HL-60 (cell line): Measurements from ENCODE around the gene ZNF652.

Source experiments
- DNase-seq, 2 experiments: peaks; one replicate each; pipeline ENCODE4 v3.0.0-alpha.2; 2010 to 2020; ENCODE audit warnings: low read depth in 1 of 2, low spot score in 1 of 2
- H3K27ac ChIP-seq: fragments of 250-450 bp; sonication (Bioruptor Pico); replicated peaks from 2 replicates; pipeline ENCODE4 v1.5.1; 2020; ENCODE audit warnings: mild to moderate bottlenecking, moderate library complexity
- H3K27me3 ChIP-seq: fragments of 250-450 bp; sonication (Bioruptor Pico); 2 replicates; pipeline ENCODE4 v1.5.1; 2021; ENCODE audit warnings: mild to moderate bottlenecking, moderate library complexity; ENCODE audit not compliant: insufficient read depth, poor library complexity, severe bottlenecking
- H3K4me3 ChIP-seq: replicated peaks from 2 replicates; pipeline ENCODE4 v1.5.1; 2011; ENCODE audit warnings: mild to moderate bottlenecking, control low read depth, low read length; ENCODE audit not compliant: insufficient read depth
- CTCF ChIP-seq: IDR thresholded peaks from one replicate; pipeline ENCODE4 v1.5.1; 2011; ENCODE audit warnings: low read length, control low read depth, inconsistent platforms; ENCODE audit not compliant: insufficient read depth
- GABPA ChIP-seq: IDR thresholded peaks from 2 replicates; pipeline ENCODE4 v1.6.1; 2012; ENCODE audit warnings: low read depth
- POLR2AphosphoS5 ChIP-seq: IDR thresholded peaks from 2 replicates; pipeline ENCODE4 v1.6.1; 2012; ENCODE audit warnings: low read depth
- REST ChIP-seq: IDR thresholded peaks from 2 replicates; pipeline ENCODE4 v1.6.1; 2012; ENCODE audit warnings: low read depth; ENCODE audit not compliant: insufficient replicate concordance
- SPI1 ChIP-seq: IDR thresholded peaks from 2 replicates; pipeline ENCODE4 v1.6.1; 2012; ENCODE audit warnings: low read depth, mild to moderate bottlenecking, borderline replicate concordance

The ZNF652 gene

GRCh38 chr17:49353607-49354006 is 8.4 kb downstream of the ZNF652 start:
- no peak for DNase-seq
- Histone ChIP-seq H3K27me3 (no peaks in the 10 kb centered on the region), H3K27ac (no peak overlapping the region), H3K4me3 (no peak overlapping the region)
- no peak for TF ChIP-seq REST
- no peak for TF ChIP-seq SPI1
- TF ChIP-seq GABPA = no peak
- TF ChIP-seq POLR2AphosphoS5 = no peak
- no peak for TF ChIP-seq CTCF

- Histone ChIP-seq H3K27ac (no peak overlapping the region), H3K27me3 (no peaks in the 10 kb centered on the region), H3K4me3 (no peak overlapping the region)
- TF ChIP-seq SPI1 (no peak), POLR2AphosphoS5 (no peak), GABPA (no peak), CTCF (no peak), REST (no peak)
- DNase-seq = no peak
These were observed 9.4 kb downstream of the ZNF652 start for GRCh38 chr17:49352587-49353154.

- Histone ChIP-seq H3K4me3 (no peak overlapping the region), H3K27ac (no peak overlapping the region), H3K27me3 (no peaks in the 10 kb centered on the region)
- TF ChIP-seq CTCF (no peak), GABPA (no peak)
- no peak for DNase-seq
These were observed 10.4 kb downstream of the ZNF652 start for GRCh38 chr17:49351572-49352140.

GRCh38 chr17:49349541-49349940 is 12.5 kb downstream of the ZNF652 start:
- Histone ChIP-seq H3K4me3 (no peak overlapping the region), H3K27ac (no peak overlapping the region), H3K27me3 (no peaks in the 10 kb centered on the region)
- DNase-seq = no peak
- TF ChIP-seq POLR2AphosphoS5 (no peak), CTCF (no peak), REST (no peak), SPI1 (no peak), GABPA (no peak)
